Esophagus (tissue), 2 donors: ENCODE results near the gene EIF4G1. TPM values are rescaled to one million over a fixed set of nuclear protein-coding genes. Genes with fewer than 3 reads are reported as not detected.

ENCODE experiments used
- H3K27ac ChIP-seq, 2 donors: one replicate each; pipeline ENCODE4 v1.5.1; 2013; ENCODE audit warnings: low read depth in 2 of 2, mild to moderate bottlenecking in 2 of 2, inconsistent platforms in 1 of 2, low read length in 1 of 2, moderate library complexity in 1 of 2
- H3K27me3 ChIP-seq, 2 donors: one replicate each; pipeline ENCODE4 v1.6.1; 2013; ENCODE audit warnings: low read length in 2 of 2, control low read depth in 1 of 2, mild to moderate bottlenecking in 1 of 2; ENCODE audit not compliant: insufficient read depth in 2 of 2, control insufficient read depth in 1 of 2
- H3K36me3 ChIP-seq, 2 donors: one replicate each; pipeline ENCODE4 v1.6.1; 2013; ENCODE audit warnings: low read length in 1 of 2; ENCODE audit not compliant: control insufficient read depth in 2 of 2, insufficient read depth in 2 of 2
- H3K4me1 ChIP-seq, 2 donors: one replicate each; pipeline ENCODE4 v1.6.1; 2013; ENCODE audit warnings: low read length in 1 of 2; ENCODE audit not compliant: control insufficient read depth in 2 of 2, insufficient read depth in 2 of 2
- H3K4me3 ChIP-seq, 2 donors: one replicate each; pipeline ENCODE4 v1.5.1; 2013; ENCODE audit warnings: low read length in 2 of 2, mild to moderate bottlenecking in 2 of 2, low read depth in 1 of 2, moderate library complexity in 1 of 2
- H3K9me3 ChIP-seq, 2 donors: one replicate each; pipeline ENCODE4 v1.6.1; 2013; ENCODE audit warnings: mild to moderate bottlenecking in 2 of 2, low read depth in 1 of 2, low read length in 1 of 2, moderate library complexity in 1 of 2; ENCODE audit not compliant: control insufficient read depth in 2 of 2, insufficient read depth in 1 of 2
- WGBS, 2 donors: extraction: QIAGEN DNeasy Blood & Tissue Kit; methylation state at CpG; one replicate each; pipeline ENCODE4 v1.1.7; 2013; 5-methylcytosine and 5-hydroxymethylcytosine counted together
- polyA plus RNA-seq, 2 donors: library from polyadenylated mRNA; stranded (reverse); fragments of 200-250 nt; gene quantifications; one replicate each; pipeline ENCODE4 v1.2.3, GENCODE V29; 2013
- donor health status: healthy with polysubstance abuse.
- donor health status: Bipolar disorder and iron deficiency.

EIF4G1 gene
- polyA plus RNA-seq, 2 donors: 222 to 257 TPM

DNA sequence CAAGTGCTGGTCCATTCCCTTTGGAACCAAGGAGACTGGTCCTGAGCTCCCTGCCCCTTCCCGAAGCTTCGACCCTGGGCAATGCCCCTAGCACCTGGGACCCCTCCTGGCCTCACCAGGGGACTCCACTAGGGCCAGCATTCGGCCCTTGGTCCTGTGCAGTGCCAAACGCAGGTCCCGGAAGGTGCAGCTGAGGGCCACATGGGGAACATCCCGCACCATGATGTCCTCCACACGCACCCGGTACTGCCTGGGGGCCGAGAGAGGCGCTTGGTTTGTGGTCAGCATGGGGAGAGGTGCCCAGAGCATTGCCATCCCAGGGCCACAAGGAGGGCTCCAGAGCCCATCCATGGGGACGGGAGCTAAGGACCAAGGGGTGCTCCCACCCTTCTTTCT lies 39.1 kb downstream of the EIF4G1 start:
- H3K4me1 ChIP-seq: peaks cover 2 to 7% of the 10 kb centered on the region in 2 donors
- WGBS, 2 donors: 93 to 94% methylated on average over 11 of the region's 11 CpGs

DNA sequence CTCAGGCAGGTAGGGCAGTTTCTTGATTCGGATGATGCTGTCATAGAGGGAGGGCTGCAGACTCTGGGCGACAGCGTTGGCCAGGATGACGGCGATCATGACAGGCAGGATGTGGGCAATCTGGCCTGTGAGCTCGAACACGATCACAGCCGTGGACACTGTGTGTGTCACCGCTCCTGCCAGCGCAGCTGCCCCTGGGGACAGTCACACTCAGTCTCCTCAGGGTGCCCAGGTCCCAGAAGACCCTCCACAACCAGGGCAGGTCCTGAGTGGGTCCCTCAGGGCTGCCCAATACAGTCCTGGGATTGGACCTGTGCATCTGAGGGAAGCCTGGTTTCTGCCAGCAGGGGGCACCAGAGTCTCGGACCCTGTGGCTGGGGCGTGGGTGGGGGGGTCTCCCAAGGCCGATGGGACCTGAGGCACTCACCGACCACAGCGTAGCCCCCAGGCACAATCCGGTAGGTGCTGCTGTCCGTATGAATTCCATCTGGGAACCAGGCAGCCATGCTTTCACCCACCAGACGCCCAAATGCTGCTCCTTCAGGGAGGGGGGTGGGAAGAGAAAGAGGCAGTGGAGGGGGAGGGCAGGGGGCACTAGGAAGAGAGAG lies 39.8 kb downstream of the EIF4G1 start:
- Histone ChIP-seq H3K27ac (no peak overlapping the region), H3K9me3 (no peaks in the 10 kb centered on the region), H3K36me3 (peaks cover 0 to 9% of the 10 kb centered on the region in 2 donors), H3K4me1 (peaks cover 2 to 9% of the 10 kb centered on the region in 2 donors), H3K27me3 (no peaks in the 10 kb centered on the region), H3K4me3 (no peak overlapping the region)
- 47 to 53% methylated on average over 18 of the region's 18 CpGs for WGBS, 2 donors

More for the DNA sequence above, 39.1 kb downstream of the EIF4G1 start:
- Histone ChIP-seq H3K27me3 (no peaks in the 10 kb centered on the region), H3K9me3 (no peaks in the 10 kb centered on the region), H3K36me3 (peaks cover 0 to 9% of the 10 kb centered on the region in 2 donors), H3K4me3 (no peak overlapping the region), H3K27ac (no peak overlapping the region)

DNA sequence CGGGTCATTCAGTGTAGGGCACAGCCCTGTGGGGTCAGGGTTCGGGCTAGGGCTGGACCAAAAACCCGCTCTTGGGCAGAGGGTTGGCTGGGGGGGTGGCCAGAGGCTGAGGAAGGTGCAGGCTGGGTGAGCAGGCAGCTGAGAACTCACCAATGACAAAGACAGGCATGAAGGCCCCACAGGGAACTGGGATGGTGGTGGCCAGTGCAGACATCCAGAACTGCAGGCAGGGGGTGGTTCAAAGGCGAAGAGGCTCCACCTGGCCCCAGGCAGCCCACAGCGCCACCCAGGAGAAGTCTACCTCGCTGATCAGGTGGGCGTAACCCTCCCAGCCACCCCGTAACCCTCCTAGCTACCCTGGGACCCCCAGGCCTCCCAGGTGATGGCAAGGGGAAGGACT lies 40.3 kb downstream of the EIF4G1 start:
- 79 to 83% methylated on average over 8 of the region's 8 CpGs for WGBS, 2 donors
- Histone ChIP-seq H3K36me3 (peaks cover 0 to 9% of the 10 kb centered on the region in 2 donors), H3K9me3 (no peaks in the 10 kb centered on the region), H3K4me1 (peaks cover 2 to 9% of the 10 kb centered on the region in 2 donors), H3K4me3 (no peak overlapping the region), H3K27ac (no peak overlapping the region), H3K27me3 (no peaks in the 10 kb centered on the region)

DNA sequence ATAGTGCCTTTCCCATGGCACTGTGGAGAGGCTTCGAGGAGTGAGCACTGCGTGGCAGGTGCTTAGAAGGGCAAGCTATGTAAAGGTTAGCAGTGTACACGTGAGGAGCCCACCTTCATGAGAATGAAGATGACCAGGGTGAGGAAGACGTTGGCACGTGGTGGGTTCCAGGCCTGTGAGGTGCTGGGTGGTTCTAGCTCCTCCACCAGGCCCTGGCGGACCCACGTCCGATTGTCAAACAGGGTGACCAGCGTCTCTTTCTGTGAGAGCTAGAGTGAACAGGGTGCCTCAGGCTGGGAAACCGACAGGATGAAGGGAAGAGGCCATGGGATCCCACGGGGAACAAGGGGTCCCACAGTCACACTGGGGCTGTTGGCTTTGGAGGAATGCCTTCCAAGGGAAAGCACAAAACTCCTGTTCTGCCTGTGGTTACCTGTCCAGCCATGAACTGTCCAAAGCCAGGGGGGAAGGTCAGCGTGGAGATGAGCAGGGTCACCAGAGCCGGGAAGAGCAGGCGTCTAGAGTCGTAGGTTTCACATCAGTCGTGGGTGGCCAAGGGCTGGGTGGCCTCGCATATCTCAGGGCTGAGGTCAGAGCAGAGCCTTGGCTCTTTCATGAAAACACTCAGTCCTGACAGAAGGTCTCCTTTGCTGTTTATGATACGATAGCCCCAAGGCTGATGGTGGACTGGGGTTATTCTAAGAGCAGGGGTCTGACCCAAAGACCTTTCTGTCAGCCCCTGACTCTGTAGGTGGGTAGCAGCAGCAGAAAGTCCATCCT lies 41.0 kb downstream of the EIF4G1 start:
- Histone ChIP-seq H3K4me1 (peaks cover 2 to 9% of the 10 kb centered on the region in 2 donors), H3K36me3 (peaks cover 0 to 9% of the 10 kb centered on the region in 2 donors)
- WGBS, 2 donors: 83 to 86% methylated on average over 18 of the region's 18 CpGs

DNA sequence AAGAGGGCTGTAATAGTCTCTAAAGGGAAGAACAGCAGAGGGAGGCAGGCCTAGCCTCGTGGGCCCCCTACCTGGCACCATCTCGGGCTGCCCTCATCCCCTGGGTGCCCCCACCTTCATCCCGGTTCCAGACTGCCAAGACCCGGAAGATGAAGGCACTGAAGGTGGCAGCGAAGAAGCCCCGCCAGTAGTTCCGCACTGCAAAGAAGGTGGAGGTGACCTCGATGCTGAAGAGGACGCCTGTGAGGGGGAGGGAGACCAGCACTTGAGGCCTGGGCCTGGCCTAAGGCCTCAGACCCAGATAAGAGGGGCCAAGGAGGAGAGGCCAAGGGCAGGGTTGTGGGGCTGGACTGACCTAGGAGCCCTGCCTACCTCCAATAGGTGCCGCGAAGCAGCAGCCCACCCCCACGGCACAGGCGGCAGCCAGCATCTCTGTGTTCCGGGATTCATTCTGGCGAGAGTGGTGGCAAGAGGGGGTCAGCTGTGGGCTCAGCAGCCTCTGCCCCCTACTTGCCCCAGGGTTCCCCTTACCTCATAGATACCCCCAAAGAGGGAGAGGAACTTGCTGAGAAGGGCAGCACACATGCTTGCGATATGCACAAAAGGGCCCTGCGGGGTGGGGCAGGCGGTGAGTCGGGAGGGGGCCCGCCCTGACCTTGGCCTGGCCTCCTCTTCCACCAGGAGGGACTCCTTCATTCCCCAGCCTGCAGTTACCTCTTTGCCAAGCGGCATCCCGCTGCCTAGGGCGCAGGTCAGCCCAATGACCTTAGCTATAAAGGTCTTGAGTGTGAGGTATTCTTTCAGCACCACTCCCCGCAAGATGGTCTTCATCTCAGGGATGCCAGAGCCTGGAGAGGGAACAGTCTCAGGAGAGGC lies 43.1 kb downstream of the EIF4G1 start:
- 93 to 94% methylated on average over 24 of the region's 24 CpGs for WGBS, 2 donors
- H3K36me3 ChIP-seq: peaks cover 0 to 9% of the 10 kb centered on the region in 2 donors
- no peak overlapping the region for H3K27ac ChIP-seq

More for the DNA sequence above, 41.0 kb downstream of the EIF4G1 start:
- Histone ChIP-seq H3K4me3 (no peak overlapping the region), H3K9me3 (no peaks in the 10 kb centered on the region), H3K27me3 (no peaks in the 10 kb centered on the region), H3K27ac (no peak overlapping the region)

DNA sequence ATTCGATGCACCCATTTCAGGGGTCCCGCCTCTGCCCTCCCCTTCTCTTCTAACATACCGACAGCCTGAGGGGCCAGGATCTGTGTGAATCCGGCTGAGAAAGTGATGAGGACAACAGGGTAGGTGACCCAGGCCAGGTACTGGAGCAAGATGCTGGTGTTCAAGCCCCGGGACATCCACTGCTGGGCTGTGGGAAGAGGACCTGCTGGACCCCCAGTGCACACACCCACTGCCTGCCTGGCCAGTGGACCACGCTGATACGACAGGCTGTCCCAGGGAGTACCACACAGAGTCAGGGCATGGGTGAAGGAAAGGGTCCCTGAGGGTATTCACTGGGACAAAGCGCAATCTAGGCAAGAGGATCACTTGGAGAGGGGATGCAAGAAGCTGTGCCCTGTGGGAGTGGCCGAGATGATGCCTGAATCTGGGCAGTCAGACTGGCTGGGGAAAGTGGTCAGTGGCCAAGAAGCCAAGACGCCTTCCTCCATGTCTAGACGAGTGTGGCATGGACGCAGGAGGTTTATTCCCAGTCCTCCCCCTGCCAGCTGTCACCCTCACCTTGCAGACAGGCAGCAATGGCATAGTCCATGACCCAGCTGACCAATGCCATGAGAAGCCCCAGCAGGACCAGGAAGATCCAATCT lies 43.8 kb downstream of the EIF4G1 start:
- Histone ChIP-seq H3K4me1 (peaks cover 0 to 6% of the 10 kb centered on the region in 2 donors), H3K4me3 (no peak overlapping the region), H3K27me3 (no peaks in the 10 kb centered on the region), H3K27ac (no peak overlapping the region), H3K9me3 (no peaks in the 10 kb centered on the region), H3K36me3 (peaks cover 0 to 9% of the 10 kb centered on the region in 2 donors)
- WGBS, 2 donors: 91 to 93% methylated on average over 12 of the region's 12 CpGs

More for the DNA sequence above, 43.1 kb downstream of the EIF4G1 start:
- H3K4me3 ChIP-seq: no peak overlapping the region
- H3K27me3 ChIP-seq: no peaks in the 10 kb centered on the region
- H3K9me3 ChIP-seq: no peaks in the 10 kb centered on the region
- H3K4me1 ChIP-seq: peaks cover 0 to 7% of the 10 kb centered on the region in 2 donors

DNA sequence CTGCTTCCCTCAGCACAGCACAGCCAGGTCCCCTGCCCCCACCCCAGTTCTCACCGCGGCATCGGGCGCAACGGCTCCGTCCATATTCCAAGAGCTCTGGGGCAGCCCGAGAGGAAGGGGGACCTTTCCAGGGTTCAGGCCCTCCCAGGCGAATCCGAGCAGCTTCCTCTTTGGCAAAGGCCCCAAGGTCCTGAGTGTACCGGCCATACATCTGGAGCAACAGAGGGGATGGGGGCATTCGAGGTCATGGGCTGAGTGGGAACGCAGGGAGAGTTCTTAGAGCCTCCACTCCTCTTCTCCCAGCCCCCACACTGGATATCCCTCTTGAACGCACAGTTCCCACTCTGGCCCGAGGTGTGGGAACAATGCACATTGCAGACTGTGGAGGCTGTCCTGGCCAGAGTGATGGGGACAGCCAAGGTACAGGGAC lies 44.5 kb downstream of the EIF4G1 start:
- Histone ChIP-seq H3K27ac (no peak overlapping the region), H3K9me3 (no peaks in the 10 kb centered on the region), H3K4me1 (peaks cover 0 to 6% of the 10 kb centered on the region in 2 donors), H3K27me3 (no peaks in the 10 kb centered on the region), H3K4me3 (no peak overlapping the region), H3K36me3 (peaks cover 0 to 6% of the 10 kb centered on the region in 2 donors)
- WGBS, 2 donors: 78 to 83% methylated on average over 14 of the region's 14 CpGs

DNA sequence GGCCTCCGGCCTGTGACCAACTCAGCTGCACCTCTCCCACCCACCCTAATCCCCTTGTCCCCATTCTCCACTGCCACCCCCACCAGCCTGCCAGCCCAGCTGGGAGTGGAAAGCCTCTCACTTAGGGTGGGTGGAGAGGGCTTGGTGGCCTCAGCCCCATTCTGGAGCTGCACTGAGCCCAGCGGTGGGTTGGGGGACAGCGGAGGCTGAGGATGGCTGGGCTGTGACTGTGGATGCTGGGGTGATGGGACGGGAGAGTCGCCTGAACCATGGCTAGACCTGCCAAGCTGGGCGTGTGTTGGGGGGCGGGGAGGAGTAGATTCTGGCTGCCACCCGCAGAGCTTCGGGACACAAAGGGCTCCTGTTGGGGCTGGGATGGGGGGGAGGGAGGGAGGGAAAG lies 45.2 kb downstream of the EIF4G1 start:
- 60 to 65% methylated on average over 9 of the region's 9 CpGs for WGBS, 2 donors
- H3K27me3 ChIP-seq: no peaks in the 10 kb centered on the region
- H3K36me3 ChIP-seq: peaks cover 0 to 6% of the 10 kb centered on the region in 2 donors
- H3K4me1 ChIP-seq: peaks cover 0 to 6% of the 10 kb centered on the region in 2 donors
- H3K4me3 ChIP-seq: no peak overlapping the region
- no peak overlapping the region for H3K27ac ChIP-seq
- no peaks in the 10 kb centered on the region for H3K9me3 ChIP-seq
